HG03159 (cell line): Measurements from ENCODE around the gene CDC42EP5.
"Not testable (repeated sequence)": the region's sequence is repeated elsewhere in the genome, so short reads cannot be mapped to it uniquely, and the experiment has no call there.

ENCODE experiments used
- ATAC-seq: cut with Tn5 transposase; IDR thresholded peaks from one replicate; pipeline ENCODE4 v1.9.1; 2021; ENCODE audit warnings: mild to moderate bottlenecking, moderate library complexity; ENCODE audit not compliant: unreplicated experiment

Gene CDC42EP5, protein sequence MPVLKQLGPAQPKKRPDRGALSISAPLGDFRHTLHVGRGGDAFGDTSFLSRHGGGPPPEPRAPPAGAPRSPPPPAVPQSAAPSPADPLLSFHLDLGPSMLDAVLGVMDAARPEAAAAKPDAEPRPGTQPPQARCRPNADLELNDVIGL

DNA sequence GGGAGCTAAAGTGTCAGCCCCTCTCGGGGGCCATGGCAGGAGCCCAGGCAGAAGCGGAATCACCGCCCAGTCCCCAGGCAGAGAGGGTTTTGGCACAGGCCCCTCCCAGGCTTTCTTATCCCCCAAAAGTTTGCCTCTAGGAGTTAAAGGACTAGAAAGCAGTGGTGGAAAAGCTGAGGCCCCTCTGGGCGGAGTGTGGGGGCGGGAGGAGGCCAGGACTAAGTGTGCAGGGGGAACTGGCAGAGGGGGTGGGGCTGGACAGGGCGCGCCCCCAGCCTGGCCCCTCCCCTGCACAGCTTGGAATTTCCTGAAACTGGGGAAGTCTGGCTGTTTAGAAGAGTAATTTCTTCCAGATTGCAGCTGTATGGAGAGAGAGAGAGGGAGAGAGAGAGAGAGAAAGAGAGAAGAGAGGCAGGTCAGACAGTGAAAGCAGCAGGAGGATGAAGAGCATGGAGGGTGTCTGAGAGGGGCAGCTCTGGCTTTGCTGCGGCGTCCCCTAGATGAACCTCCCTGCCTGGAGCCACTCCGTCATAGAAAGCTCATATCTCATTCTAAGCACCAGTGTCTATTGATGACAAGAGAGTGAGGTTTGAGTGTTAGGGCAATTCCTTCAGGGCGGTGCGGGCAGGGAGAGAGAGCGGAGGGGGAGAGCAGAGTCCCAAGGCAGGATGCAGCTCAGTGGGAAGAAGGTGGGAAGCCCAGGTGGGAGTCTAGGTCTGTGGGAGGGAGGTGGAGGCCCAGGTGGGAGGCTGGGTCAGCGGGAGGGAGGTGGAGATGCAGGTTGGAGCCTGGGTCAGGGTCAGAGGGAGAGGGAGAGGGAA lies at the start of gene CDC42EP5:
TSS of gene CDC42EP5 (minus strand) at position 226 of the 821 bp plus-strand sequence. CDS start 7,749 bp downstream, outside the sequence.
- ATAC-seq: no peak

- no peak for ATAC-seq
These were observed 48.9 kb upstream of the CDC42EP5 start for GRCh38 chr19:54521860-54522513.

DNA sequence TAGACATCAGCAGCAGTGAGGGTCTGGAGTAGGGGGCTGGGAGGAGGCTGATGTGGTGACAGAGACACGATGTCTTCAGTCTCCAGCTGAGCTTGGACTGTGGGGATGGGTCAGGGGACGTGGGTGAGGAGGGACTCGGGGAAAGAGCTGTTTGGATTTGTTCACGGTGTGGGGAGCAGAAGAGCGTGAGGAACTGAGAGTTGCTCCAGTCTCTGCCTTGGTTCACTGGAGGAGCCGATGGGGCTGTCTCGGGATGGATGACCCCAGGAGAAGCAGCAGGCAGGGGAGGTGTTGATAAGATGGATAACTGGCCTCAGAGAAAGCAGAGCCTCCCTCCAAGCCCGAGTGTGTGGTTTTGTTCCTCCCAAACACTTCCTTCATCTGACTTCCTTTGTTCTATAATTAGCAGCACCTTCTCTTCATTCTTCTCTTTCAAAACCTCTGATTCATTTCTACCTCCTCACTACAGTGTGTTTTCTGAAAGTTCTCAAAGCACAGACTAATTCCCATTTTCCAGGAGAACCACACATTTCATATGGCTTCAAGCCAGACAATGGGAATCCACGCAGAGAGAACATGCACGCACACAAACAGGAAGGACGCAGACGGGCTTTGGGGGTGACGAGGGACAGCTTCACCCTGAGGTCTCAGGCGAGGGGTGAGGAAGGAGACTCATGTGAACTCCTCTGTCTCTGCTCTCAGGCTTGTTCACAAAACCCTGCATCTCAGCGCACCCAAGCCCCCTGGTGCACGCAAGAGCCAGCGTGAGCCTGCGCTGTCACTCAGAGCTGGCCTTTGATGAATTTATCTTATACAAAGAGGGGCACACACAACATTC lies 48.1 kb upstream of the CDC42EP5 start:
- ATAC-seq: no peak

DNA sequence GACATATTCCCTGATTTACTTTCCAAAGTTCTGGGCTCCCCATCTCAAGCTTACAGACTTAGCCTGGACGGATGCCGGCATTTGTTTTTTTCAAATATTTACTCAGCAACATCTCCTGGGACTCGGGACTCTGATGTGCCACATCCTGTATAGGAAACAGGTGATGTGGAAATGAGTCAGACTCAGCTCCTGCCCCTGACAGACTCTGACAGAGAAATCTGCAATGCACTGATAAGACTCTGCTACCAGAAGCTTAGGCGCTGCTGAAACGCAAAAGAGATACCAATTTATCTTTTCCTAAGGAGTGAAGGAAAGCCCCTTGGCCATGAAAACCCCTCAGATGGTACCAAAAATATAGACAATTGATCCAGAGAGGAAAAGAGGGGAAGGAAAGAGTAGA lies 45.7 kb upstream of the CDC42EP5 start:
- no peak for ATAC-seq

DNA sequence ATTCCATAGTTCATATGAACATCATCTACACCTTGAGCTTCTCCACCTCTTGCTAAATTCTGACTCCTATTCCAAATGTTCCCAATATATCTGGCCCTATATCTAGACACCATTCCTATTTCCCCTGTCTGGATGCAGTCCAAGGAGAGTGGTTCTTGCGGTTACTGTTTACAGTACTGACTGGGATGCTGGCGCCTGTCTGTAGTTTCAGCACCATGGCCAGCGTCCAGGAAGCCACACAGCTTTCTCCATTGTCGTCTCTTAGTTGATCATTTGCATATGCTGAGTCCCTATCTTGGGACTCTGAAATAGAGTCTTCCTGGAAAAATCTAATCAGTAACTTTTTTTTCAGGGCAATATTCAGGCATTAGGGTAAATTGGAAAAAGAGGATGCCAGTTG lies 44.4 kb upstream of the CDC42EP5 start:
- no peak for ATAC-seq

DNA sequence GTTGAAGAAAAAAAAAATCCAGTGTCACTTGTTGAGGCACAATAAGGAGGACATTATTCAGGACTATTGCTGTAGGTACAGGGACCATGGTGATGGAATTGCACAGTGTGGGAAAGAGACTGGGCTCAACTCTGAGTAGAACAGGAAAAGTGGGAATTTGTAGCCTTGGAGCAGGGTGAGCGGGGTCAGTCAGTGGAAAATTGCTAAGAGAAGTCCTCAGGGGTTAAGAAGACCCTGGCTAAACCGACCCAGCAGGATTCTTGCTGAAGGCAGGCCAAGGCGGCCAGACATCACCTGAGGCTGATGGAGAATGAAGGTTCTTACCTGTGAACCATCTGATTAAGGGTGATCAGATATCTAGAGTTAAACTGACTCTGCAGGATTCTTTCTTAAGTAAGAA lies 42.1 kb upstream of the CDC42EP5 start:
- no peak for ATAC-seq

DNA sequence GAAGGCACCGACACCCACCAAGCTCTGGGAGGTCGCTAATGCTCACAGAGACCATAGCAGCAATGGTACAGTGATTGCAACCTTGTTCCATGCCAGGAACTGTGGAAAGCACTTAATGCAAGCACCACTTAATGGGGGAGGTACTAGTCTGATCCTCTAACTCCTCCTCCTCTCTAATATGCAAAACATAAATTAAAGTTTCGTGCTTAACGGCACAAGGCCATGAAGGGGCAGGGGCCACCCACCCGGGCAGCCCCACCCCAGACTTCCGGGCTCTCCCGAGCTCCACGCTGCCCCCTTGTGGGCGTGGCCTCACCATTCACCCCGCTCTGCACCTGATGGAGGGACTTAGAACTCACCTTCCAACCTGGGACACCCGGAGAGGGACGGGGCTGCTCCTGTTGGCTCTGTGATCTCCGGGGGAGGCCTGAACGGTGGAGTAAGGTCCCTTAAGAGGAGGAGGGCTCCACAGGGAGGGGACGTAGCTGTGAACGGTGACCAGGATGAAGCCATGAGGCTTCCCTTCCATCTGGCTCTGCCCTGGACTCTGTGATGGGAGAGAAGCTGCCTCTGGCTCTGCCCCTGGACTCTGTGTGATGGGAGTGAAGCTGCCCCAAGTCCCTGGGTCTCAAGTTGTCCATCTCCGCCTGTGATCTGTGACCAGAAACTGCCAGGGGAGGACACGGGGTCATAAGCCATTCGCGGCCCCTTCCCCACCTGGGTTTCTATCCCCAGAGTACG lies 36.3 kb upstream of the CDC42EP5 start:
- not testable (repeated sequence) for ATAC-seq

- not testable (repeated sequence) for ATAC-seq
These were observed 35.4 kb upstream of the CDC42EP5 start for GRCh38 chr19:54508487-54508886.

DNA sequence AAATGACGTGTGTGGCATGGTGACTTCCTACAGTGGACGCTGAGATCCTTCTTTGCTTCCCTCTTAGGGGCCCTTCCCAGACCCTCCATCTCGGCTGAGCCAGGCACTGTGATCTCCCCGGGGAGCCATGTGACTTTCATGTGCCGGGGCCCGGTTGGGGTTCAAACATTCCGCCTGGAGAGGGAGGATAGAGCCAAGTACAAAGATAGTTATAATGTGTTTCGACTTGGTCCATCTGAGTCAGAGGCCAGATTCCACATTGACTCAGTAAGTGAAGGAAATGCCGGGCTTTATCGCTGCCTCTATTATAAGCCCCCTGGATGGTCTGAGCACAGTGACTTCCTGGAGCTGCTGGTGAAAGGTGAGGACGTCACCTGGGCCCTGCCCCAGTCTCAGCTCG lies 34.7 kb upstream of the CDC42EP5 start:
- no peak for ATAC-seq

GRCh38 chr19:54507038-54507717 lies 34.1 kb upstream of the CDC42EP5 start:
- ATAC-seq: not testable (repeated sequence)

DNA sequence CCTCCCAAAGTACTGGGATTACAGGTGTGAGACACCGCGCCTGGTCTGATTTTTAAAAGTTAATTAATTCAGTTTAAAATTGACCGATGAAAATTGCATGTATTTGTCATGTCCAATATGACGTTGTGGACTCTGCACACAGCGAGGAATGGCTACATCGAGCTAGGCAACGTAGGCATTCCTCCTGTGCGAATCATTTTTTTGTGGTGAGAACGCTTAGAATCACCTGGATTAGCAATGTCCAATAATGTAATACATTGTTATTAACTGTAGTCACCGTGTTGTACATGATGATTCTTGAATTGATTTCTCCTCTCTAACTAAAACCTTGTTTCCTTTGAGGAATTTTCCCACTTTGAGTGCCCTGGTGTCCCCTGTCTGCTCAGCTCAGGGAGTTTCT lies 33.0 kb upstream of the CDC42EP5 start:
- no peak for ATAC-seq

DNA sequence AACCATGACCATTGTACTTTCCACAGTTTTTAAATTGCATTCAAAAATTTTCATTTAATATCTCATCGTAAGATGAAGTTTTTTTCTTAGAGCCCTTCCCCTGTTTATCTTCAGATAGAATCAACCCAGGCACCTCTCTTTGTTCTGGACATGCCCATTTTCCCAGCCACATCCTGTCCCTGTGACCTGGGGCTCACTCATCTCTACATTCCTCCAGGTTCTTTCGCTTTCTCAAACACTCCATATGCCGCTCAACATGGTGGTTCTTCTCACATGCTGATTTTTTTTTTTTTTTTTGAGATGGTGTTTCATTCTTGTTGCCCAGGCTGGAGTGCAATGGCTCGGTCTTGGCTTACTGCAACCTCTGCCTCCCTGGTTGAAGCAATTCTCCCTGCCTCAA lies 32.4 kb upstream of the CDC42EP5 start:
- ATAC-seq: not testable (repeated sequence)

- ATAC-seq: no peak
These were observed 29.5 kb upstream of the CDC42EP5 start, which contains the start of gene LAIR2 for GRCh38 chr19:54502518-54503048. Gene LAIR2 (plus strand): TSS chr19:54502831. CDS start chr19:54502919, 88 bp downstream.

- not testable (repeated sequence) for ATAC-seq
These were observed 25.3 kb upstream of the CDC42EP5 start for GRCh38 chr19:54498451-54498772.

GRCh38 chr19:54497747-54498450 lies 24.8 kb upstream of the CDC42EP5 start:
- not testable (repeated sequence) for ATAC-seq

GRCh38 chr19:54495284-54495683 lies 22.2 kb upstream of the CDC42EP5 start:
- not testable (repeated sequence) for ATAC-seq

DNA sequence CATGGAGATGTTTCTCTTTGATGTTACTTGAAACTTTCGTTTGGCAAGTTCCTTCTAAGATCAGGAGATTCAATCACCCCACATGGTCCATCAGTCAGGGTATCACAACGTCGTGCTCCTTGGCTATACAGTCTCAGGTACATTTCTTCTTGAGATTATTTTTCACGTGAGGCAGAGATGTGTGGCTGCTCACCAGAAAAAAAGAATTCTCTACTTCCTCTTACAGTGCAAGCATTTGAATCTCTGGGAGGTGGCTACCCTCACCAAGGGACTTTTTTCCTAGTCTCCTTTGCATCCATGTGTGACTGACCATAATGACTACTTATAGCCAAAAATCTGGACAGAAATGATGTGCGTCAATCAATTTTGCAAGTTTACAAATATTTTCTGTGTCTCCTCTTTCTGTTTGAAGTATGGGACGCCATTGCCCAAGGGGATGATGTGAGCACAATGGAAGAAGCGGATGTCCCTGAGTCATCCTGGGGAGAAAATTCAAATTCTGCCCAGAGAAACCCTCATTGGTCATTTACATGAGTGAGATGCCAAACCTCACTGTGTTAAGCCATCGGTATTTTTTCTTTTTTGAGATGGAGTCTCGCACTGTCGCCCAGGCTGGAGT lies 21.0 kb upstream of the CDC42EP5 start:
- no peak for ATAC-seq

DNA sequence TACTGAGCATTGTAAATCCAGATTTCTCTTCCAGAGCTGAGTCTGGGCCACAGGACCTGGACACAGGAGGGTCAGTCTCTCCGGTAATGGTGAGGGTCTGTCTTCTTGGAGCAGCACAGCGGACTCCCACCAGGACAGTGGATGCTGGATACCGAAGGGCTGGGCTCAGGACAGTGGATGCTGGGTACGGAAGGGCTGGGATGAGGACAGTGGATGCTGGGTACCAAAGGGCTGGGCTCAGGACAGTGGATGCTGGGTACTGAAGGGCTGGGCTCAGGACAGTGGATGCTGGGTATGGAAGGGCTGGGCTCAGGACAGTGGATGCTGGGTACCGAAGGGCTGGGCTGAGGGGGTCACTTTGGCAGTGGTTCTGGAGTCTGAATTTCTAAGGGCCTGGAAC lies 20.0 kb upstream of the CDC42EP5 start:
- ATAC-seq: not testable (repeated sequence)
